ENCODE measurements around the gene ACOT7. TPM values are rescaled to one million over a fixed set of nuclear protein-coding genes. Genes with fewer than 3 reads are reported as not detected.

The ACOT7 gene
- total and polyA plus RNA-seq, 2 of the 13 experiments (the other 11 are each of a cell fraction or from before 2014, with no cell fraction given) = 33.0 to 55.8 TPM

DNA sequence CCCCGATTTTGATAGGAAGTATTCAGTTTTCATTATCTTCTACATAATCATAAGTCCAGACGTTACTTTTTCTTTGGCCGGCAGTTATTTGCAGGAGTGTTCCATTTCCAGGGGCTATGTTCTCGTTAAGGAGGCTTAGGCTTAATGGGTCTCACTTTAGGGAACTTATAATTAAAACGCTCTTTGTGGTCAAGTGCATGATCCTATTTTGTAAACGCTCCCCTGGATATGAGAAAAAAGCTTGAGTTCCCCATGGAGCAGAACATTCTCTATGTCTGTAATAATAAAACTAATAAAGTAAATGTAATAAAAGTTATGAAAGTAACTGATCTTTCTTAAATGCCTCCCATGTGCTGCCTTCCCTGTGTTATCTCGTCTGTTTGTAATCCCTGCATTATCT is 84.0 kb downstream of the ACOT7 start:
- ChIA-PET POLR2A (no interaction called here), CTCF (ENCODE audit: low intra/inter-chr PET ratio, low total read pairs) (no interaction called here)
- intact Hi-C loops (cut with micrococcal nuclease; ENCODE audit: unreplicated experiment) (no loop called here), in situ Hi-C loops (cut with HindIII; ENCODE audit: extremely low pct_ligation_motif_present, low pct_unique_long_range_greater_than_20kb) (no loop called here)
- no peak for FAIRE-seq
- Histone ChIP-seq H3K36me3 (replicated peaks in 1 of 2; ENCODE audit: control insufficient read depth in 1 of 2, insufficient read depth in 2 of 2, low read length in 2 of 2) (peaks cover 5 to 7% of the 10 kb centered on the region in 2 experiments; a peak in 2 of 5 replicates), H2AFZ (ENCODE audit: low read length) (no peak overlapping the region), H3K27me3 (ENCODE audit: control insufficient read depth in 1 of 2, insufficient read depth in 2 of 2, low read length in 2 of 2) (no peaks in the 10 kb centered on the region), H3K4me2 (ENCODE audit: low read depth, low read length) (no peak overlapping the region), H3K4me1 (ENCODE audit: insufficient read depth, low read length) (no peaks in the 10 kb centered on the region), H3K79me2 (ENCODE audit: insufficient read depth, low read length) (no peaks in the 10 kb centered on the region), H3K9me3 (ENCODE audit: low read length) (no peaks in the 10 kb centered on the region), H4K20me1 (ENCODE audit: insufficient read depth, low read length) (no peaks in the 10 kb centered on the region), H3K27ac (ENCODE audit: extremely low read length, insufficient read depth, low read length) (no peak overlapping the region), H3K4me3 (replicated peaks in 1 of 3; ENCODE audit: insufficient read depth in 1 of 3, low read depth in 2 of 3, low read length in 3 of 3) (no peak overlapping the region), H3K9ac (ENCODE audit: insufficient read depth, low read depth, low read length) (no peak overlapping the region)
- no TSS peak for BruUV-seq (replicated peaks)
- DNase-seq (ENCODE audit: low spot score) = no peak
- no peak for ATAC-seq
- WGBS (ENCODE audit: low lambda C conversion rate) = 92% methylated on average over 7 of the region's 7 CpGs
- TF ChIP-seq, protein P1, sequence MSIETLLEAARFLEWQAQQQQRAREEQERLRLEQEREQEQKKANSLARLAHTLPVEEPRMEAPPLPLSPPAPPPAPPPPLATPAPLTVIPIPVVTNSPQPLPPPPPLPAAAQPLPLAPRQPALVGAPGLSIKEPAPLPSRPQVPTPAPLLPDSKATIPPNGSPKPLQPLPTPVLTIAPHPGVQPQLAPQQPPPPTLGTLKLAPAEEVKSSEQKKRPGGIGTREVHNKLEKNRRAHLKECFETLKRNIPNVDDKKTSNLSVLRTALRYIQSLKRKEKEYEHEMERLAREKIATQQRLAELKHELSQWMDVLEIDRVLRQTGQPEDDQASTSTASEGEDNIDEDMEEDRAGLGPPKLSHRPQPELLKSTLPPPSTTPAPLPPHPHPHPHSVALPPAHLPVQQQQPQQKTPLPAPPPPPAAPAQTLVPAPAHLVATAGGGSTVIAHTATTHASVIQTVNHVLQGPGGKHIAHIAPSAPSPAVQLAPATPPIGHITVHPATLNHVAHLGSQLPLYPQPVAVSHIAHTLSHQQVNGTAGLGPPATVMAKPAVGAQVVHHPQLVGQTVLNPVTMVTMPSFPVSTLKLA (IDR thresholded peaks at IDR 0.05) = no peak
- TF ChIP-seq SOX13 (IDR thresholded peaks at IDR 0.05) (no peak), SOX13 (CRISPR knock-in tag; conservative IDR thresholded peaks at IDR 0.05 in 1 of 2, IDR thresholded peaks at IDR 0.05 in 1 of 2) (no peak), NFE2L1 (CRISPR knock-in tag; IDR thresholded peaks at IDR 0.05; ENCODE audit: borderline replicate concordance) (no peak), KAT7 (CRISPR knock-in tag; IDR thresholded peaks at IDR 0.05; ENCODE audit: borderline replicate concordance) (no peak), JUNB (CRISPR knock-in tag; IDR thresholded peaks at IDR 0.05; ENCODE audit: borderline replicate concordance) (no peak), MBNL3 (CRISPR knock-in tag; conservative IDR thresholded peaks at IDR 0.05) (no peak), HES4 (CRISPR knock-in tag; IDR thresholded peaks at IDR 0.05; ENCODE audit: borderline replicate concordance) (no peak), KLF15 (CRISPR knock-in tag; IDR thresholded peaks at IDR 0.05; ENCODE audit: borderline replicate concordance) (no peak), IRF2 (CRISPR knock-in tag; IDR thresholded peaks at IDR 0.05) (no peak), ZNF749 (CRISPR knock-in tag; IDR thresholded peaks at IDR 0.05; ENCODE audit: borderline replicate concordance) (no peak), ZNF44 (CRISPR knock-in tag; IDR thresholded peaks at IDR 0.05) (no peak), SALL1 (CRISPR knock-in tag; IDR thresholded peaks at IDR 0.05) (no peak), ZNF552 (CRISPR knock-in tag; IDR thresholded peaks at IDR 0.05; ENCODE audit: borderline replicate concordance) (no peak), ZSCAN25 (CRISPR knock-in tag; IDR thresholded peaks at IDR 0.05) (no peak), POLR2AphosphoS5 (IDR thresholded peaks at IDR 0.05; ENCODE audit: low read depth, low read length) (no peak), ZNF549 (CRISPR knock-in tag; IDR thresholded peaks at IDR 0.05) (no peak)
- TF ChIP-seq, protein P2, sequence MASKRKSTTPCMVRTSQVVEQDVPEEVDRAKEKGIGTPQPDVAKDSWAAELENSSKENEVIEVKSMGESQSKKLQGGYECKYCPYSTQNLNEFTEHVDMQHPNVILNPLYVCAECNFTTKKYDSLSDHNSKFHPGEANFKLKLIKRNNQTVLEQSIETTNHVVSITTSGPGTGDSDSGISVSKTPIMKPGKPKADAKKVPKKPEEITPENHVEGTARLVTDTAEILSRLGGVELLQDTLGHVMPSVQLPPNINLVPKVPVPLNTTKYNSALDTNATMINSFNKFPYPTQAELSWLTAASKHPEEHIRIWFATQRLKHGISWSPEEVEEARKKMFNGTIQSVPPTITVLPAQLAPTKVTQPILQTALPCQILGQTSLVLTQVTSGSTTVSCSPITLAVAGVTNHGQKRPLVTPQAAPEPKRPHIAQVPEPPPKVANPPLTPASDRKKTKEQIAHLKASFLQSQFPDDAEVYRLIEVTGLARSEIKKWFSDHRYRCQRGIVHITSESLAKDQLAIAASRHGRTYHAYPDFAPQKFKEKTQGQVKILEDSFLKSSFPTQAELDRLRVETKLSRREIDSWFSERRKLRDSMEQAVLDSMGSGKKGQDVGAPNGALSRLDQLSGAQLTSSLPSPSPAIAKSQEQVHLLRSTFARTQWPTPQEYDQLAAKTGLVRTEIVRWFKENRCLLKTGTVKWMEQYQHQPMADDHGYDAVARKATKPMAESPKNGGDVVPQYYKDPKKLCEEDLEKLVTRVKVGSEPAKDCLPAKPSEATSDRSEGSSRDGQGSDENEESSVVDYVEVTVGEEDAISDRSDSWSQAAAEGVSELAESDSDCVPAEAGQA (IDR thresholded peaks at IDR 0.05; ENCODE audit: low read depth) = no peak
- TF ChIP-seq, protein P2 (CRISPR knock-in tag; IDR thresholded peaks at IDR 0.05; ENCODE audit: borderline replicate concordance) = no peak

All from HepG2 (cell line).